AG04449 (cell line): ENCODE data around the gene TBC1D1.

ENCODE experiments used
- CTCF ChIA-PET: fragments of 350-600 bp; formaldehyde crosslinking; extraction: SDS; loops from one replicate; lab custom pipeline; 2021; ENCODE audit warnings: antibody characterized with exemption; lab: Yijun Ruan, JAX
- POLR2A ChIA-PET: fragments of 400-600, 350-600 bp; formaldehyde crosslinking; extraction: SDS; loops from one replicate; lab custom pipeline; 2020; ENCODE audit warnings: antibody characterized with exemption, inconsistent platforms; lab: Yijun Ruan, JAX
- DNase-seq: peaks from one replicate; pipeline ENCODE4 v3.0.0-alpha.2; 2010; ENCODE audit warnings: low read depth, low spot score
- H3K4me3 ChIP-seq: 2 replicates; pipeline ENCODE4 v1.5.1; 2011; ENCODE audit warnings: low read depth, mild to moderate bottlenecking, control low read depth, low read length
- CTCF ChIP-seq: IDR thresholded peaks from one replicate; pipeline ENCODE4 v1.5.1; 2011; ENCODE audit warnings: mild to moderate bottlenecking, moderate library complexity, low read length, control low read depth, inconsistent platforms; ENCODE audit not compliant: insufficient read depth; ENCODE audit errors: missing control alignments

The TBC1D1 gene

GRCh38 chr4:38150766-38151165, 259.9 kb downstream of the TBC1D1 start:
- ChIA-PET CTCF (interaction anchor here (0.9 to 1.2 kb wide), 3 partner anchors 10 to 82 kb away, joined by 3 read pairs; no protein-coding TSS in a partner anchor), POLR2A (interaction anchor here (1.0 kb wide), 1 partner anchor 10 kb away, joined by 4 read pairs; no protein-coding TSS in a partner anchor)
- TF ChIP-seq CTCF = no peak
- H3K4me3 ChIP-seq = no peak overlapping the region
- no peak for DNase-seq

DNA sequence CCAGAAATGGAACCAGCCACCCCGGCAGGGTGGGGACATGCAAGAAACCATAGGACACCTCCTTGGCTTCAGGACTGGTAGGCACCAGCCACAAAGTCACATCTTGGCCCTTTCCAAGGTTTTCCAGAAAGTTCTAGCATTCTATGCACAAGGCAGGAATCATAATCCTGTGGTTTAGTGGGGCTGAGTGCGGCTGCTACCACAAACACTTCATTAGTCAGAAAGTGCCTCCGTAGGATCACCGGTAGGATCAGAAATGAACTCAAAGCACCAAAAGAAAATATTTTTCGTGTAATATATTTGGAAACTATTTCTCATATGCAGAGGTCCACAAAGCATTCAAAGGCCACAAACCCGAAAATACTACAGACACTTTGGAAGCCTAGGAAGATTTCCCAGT, 261.0 kb downstream of the TBC1D1 start:
- ChIA-PET CTCF (interaction anchor here (1.0 kb wide), 1 partner anchor 83 kb away, joined by 3 read pairs; no protein-coding TSS in a partner anchor), POLR2A (interaction anchor here (0.8 kb wide), 1 partner anchor 9 kb away, joined by 3 read pairs; no protein-coding TSS in a partner anchor)
- no peak for DNase-seq
- TF ChIP-seq CTCF = no peak
- H3K4me3 ChIP-seq = no peak overlapping the region

DNA sequence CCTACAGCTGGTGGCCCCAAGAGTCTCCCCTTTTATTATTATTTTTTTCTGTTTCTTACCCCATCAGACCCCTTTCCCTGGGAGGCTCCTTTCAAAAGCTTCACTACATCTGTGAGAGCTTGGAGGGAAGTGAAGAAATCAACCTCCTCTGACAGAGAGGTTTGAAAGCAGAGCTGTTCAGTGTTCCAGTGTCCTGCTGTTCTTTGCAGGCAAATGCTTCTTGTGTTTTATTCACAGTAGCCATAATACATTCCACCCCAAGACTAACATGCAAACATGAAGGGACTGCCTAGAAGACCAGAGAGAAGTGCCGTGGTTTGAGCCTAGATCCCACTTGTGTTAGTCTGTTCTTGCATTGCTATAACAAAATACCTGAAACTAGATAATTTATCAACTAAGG, 261.4 kb downstream of the TBC1D1 start:
- TF ChIP-seq CTCF = no peak
- no peak overlapping the region for H3K4me3 ChIP-seq
- ChIA-PET POLR2A (interaction anchor here (0.8 kb wide), 1 partner anchor 8 kb away, joined by 3 read pairs; no protein-coding TSS in a partner anchor), CTCF (interaction anchor here (1.2 kb wide), 2 partner anchors 9 to 27 kb away, joined by 3 to 4 read pairs; no protein-coding TSS in a partner anchor)
- no peak for DNase-seq

DNA sequence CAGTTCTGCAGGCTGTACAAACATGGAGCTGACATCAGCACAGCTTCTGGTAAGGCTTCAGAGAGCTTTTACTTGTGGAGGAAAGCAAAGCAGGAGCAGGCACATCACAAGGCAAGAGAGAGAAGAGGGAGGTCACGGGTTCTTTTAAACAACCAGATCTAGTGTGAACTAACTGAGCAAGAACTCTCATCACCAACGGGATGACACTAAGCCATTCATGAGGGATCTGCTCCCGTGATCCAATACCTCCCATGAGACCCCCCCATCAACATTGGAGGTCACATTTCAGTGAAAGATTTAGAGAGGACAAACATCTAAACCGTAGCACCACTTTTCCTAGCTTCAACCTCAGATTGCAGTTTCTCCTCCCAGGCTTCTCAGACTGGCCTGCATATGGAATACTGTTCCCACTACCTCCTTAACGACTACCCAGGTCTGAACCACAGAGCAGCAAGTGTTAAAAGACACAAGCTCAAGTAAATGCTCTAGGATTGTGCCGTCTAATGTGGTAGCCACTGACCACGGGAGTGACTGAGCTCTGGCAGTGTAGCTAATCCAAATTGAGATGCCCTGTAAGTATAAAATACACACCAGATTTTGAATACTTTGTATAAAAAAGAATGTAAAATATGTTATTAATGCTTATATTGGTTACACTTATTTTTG, 262.0 kb downstream of the TBC1D1 start:
- POLR2A ChIA-PET = interaction anchor here (0.8 kb wide), 1 partner anchor 8 kb away, joined by 3 read pairs; no protein-coding TSS in a partner anchor
- CTCF ChIA-PET = interaction anchor here (1.2 to 1.3 kb wide), 3 partner anchors 8 to 27 kb away, joined by 3 to 4 read pairs (median 3); no protein-coding TSS in a partner anchor
- TF ChIP-seq CTCF = no peak
- no peak overlapping the region for H3K4me3 ChIP-seq
- no peak for DNase-seq

DNA sequence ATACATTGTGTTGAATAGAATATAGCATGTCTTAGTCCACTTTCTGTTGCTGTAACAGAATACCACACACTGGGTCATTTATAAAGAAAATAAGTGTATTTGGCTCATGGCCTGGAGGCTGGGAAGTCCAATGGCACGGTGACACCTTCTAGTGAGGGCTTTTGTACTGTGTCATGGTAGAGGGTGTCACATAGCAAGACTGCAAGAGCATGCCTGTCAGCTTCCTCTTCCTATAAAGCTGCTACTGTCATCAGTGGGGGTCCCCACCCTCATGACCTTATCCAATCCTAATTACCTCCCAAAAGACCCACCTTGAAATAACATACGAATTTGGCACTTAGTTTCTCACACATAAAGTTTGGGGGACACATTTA, 262.5 kb downstream of the TBC1D1 start:
- H3K4me3 ChIP-seq = no peak overlapping the region
- no peak for DNase-seq
- no peak for TF ChIP-seq CTCF
- ChIA-PET CTCF (interaction anchor here (1.2 to 1.3 kb wide), 3 partner anchors 8 to 26 kb away, joined by 3 to 4 read pairs (median 3); no protein-coding TSS in a partner anchor), POLR2A (no interaction called here)

DNA sequence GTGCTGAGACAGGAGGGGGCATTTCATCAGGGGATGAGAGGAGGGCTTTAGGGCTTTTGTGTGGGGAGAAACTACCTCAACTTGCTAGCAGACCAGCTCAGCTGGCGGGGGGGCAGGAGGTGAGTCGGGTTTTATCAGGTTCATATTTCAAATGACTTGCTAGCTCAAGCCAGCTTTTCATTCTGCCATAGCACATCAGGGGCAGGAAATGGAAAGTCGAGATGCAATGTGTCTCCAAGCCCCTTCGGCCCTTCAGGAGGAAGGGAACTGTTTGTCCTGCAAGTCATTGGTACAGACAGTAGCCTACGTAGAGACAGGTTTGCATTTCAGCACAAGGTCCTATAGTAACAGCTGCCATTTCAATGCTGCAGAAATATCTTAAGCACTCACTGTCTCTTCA, 263.4 kb downstream of the TBC1D1 start:
- CTCF ChIA-PET = interaction anchor here (1.2 kb wide), 1 partner anchor 26 kb away, joined by 5 read pairs; no protein-coding TSS in a partner anchor
- POLR2A ChIA-PET = no interaction called here

More for the DNA sequence above, 263.4 kb downstream of the TBC1D1 start:
- H3K4me3 ChIP-seq = no peak overlapping the region
- TF ChIP-seq CTCF = no peak
- no peak for DNase-seq
